ENCODE results near the gene HLA-DQA2.
"Not testable (repeated sequence)": the region's sequence is repeated elsewhere in the genome, so short reads cannot be mapped to it uniquely, and the experiment has no call there.

HLA-DQA2 gene

GRCh38 chr6:32741031-32741960 lies at the start of gene HLA-DQA2:
Gene HLA-DQA2, plus strand, starts transcription at chr6:32741391. Its CDS starts 53 bp downstream, at chr6:32741444.
- DNase-seq: no peak

- DNase-seq: no peak
Observed at GRCh38 chr6:32692019-32692418, 49.2 kb upstream of the HLA-DQA2 start.

GRCh38 chr6:32697031-32697430 lies 44.2 kb upstream of the HLA-DQA2 start:
- no peak for DNase-seq

- DNase-seq: no peak
Observed at GRCh38 chr6:32700391-32701040, 40.7 kb upstream of the HLA-DQA2 start.

- no peak for DNase-seq
Observed at GRCh38 chr6:32703347-32703746, 37.8 kb upstream of the HLA-DQA2 start.

GRCh38 chr6:32705164-32705563 lies 36.0 kb upstream of the HLA-DQA2 start:
- not testable (repeated sequence) for DNase-seq

- no peak for DNase-seq
Observed at GRCh38 chr6:32709625-32710024, 31.6 kb upstream of the HLA-DQA2 start.

GRCh38 chr6:32713241-32713640 lies 27.9 kb upstream of the HLA-DQA2 start:
- DNase-seq: no peak

- DNase-seq: no peak
Observed at GRCh38 chr6:32716396-32716795, 24.8 kb upstream of the HLA-DQA2 start.

- DNase-seq: no peak
Observed at GRCh38 chr6:32718879-32719278, 22.3 kb upstream of the HLA-DQA2 start.

- DNase-seq: no peak
Observed at GRCh38 chr6:32738126-32738525, 3.1 kb upstream of the HLA-DQA2 start.

- DNase-seq: no peak
Observed at GRCh38 chr6:32742374-32742773, 1.2 kb downstream of the HLA-DQA2 start.

GRCh38 chr6:32744776-32745175 lies 3.6 kb downstream of the HLA-DQA2 start:
- no peak for DNase-seq

GRCh38 chr6:32745649-32746048 lies 4.5 kb downstream of the HLA-DQA2 start:
- DNase-seq: not testable (repeated sequence)

- DNase-seq: no peak
Observed at GRCh38 chr6:32752580-32752979, 11.4 kb downstream of the HLA-DQA2 start.

GRCh38 chr6:32759669-32760068 lies 18.5 kb downstream of the HLA-DQA2 start:
- DNase-seq: no peak

GRCh38 chr6:32761072-32761471 lies 19.9 kb downstream of the HLA-DQA2 start:
- no peak for DNase-seq

GRCh38 chr6:32761548-32761947 lies 20.4 kb downstream of the HLA-DQA2 start:
- DNase-seq: no peak

GRCh38 chr6:32763421-32763820 lies 22.2 kb downstream of the HLA-DQA2 start, which contains the start of gene HLA-DQB2:
Gene HLA-DQB2, minus strand, starts transcription at chr6:32763532. Its CDS starts 62 bp downstream, at chr6:32763470.
- no peak for DNase-seq

- no peak for DNase-seq
Observed at GRCh38 chr6:32764048-32764447, 22.9 kb downstream of the HLA-DQA2 start.

- no peak for DNase-seq
Observed at GRCh38 chr6:32772656-32773055, 31.5 kb downstream of the HLA-DQA2 start.

- no peak for DNase-seq
Observed at GRCh38 chr6:32774426-32774825, 33.2 kb downstream of the HLA-DQA2 start.

- DNase-seq: no peak
Observed at GRCh38 chr6:32775071-32775470, 33.9 kb downstream of the HLA-DQA2 start.

GRCh38 chr6:32779036-32779435 lies 37.8 kb downstream of the HLA-DQA2 start:
- DNase-seq: no peak
